ENCODE measurements around the gene PUS7L. TPM values are rescaled to one million over a fixed set of nuclear protein-coding genes. Genes with fewer than 3 reads are reported as not detected.
"Not testable (repeated sequence)": the region's sequence is repeated elsewhere in the genome, so short reads cannot be mapped to it uniquely, and the experiment has no call there.

PUS7L gene
- total RNA-seq, 4 donors from 2014 or later: 3.0 to 16.3 (median 9.5) TPM

DNA sequence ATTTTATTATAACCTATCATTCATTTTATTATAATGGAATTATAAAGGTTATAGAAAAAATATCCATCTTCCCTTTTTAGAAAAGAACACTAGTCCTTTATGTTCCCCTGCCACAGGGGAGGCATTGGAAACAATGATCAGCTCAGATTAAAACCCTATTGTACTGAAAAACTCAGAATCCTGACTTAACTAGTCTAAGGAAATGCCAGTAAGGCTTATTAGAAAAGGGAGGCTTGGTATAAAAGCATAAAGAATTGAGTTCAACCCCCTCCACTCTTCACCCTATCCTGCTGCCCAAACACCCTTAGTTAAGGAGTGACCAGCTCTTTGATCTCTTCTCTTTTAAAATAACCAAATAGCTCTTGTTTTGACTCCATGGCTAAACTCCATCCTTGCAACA lies 36.0 kb downstream of the PUS7L start:
- TF ChIP-seq POLR2AphosphoS5 (IDR thresholded peaks at IDR 0.05): no peak
- Histone ChIP-seq H3K4me1 (no peaks in the 10 kb centered on the region), H3K36me3 (no peaks in the 10 kb centered on the region), H3K27me3 (no peaks in the 10 kb centered on the region), H3K9me3 (no peaks in the 10 kb centered on the region), H3K4me3 (no peak overlapping the region), H3K27ac (no peak overlapping the region)
- in situ Hi-C loops (cut with MboI; ENCODE audit: low pct_ligation_motif_present in 1 of 4, low pct_unique_long_range_greater_than_20kb in 1 of 4, low sequenced_read_pairs in 3 of 4): no loop called here
- no peak for DNase-seq
- intact Hi-C loops (cut with DNase I; ENCODE audit: low total_unique reads): no loop called here

DNA sequence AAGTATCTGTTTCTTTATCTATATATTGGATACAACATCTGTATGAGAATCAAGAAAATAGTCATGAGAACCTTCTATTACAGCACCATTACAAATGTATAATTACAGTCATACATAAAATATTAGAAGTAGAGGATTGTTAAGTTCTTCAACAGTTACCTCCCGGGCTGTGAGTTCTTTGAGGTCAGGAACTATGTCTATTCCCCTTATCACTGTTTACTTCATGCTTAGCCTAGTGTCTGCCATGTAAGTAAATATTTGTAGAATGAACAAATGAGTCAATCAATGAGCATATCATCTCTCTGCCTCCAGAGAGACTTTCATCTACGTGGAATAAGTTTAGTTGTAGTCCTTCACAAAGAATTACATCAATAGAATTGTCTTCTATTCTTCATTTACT lies 47.2 kb downstream of the PUS7L start:
- Histone ChIP-seq H3K9me3 (no peaks in the 10 kb centered on the region), H3K27me3 (no peaks in the 10 kb centered on the region), H3K4me1 (no peaks in the 10 kb centered on the region), H3K36me3 (no peaks in the 10 kb centered on the region), H3K4me3 (no peak overlapping the region), H3K27ac (no peak overlapping the region)
- in situ Hi-C loops (cut with MboI; ENCODE audit: low pct_ligation_motif_present in 1 of 4, low pct_unique_long_range_greater_than_20kb in 1 of 4, low sequenced_read_pairs in 3 of 4) (no loop called here), intact Hi-C loops (cut with DNase I; ENCODE audit: low total_unique reads) (no loop called here)
- TF ChIP-seq POLR2AphosphoS5 (IDR thresholded peaks at IDR 0.05) (no peak), EP300 (IDR thresholded peaks at IDR 0.05; ENCODE audit: low read depth) (no peak), POLR2A (IDR thresholded peaks at IDR 0.05) (no peak)
- TF ChIP-seq, protein P1, sequence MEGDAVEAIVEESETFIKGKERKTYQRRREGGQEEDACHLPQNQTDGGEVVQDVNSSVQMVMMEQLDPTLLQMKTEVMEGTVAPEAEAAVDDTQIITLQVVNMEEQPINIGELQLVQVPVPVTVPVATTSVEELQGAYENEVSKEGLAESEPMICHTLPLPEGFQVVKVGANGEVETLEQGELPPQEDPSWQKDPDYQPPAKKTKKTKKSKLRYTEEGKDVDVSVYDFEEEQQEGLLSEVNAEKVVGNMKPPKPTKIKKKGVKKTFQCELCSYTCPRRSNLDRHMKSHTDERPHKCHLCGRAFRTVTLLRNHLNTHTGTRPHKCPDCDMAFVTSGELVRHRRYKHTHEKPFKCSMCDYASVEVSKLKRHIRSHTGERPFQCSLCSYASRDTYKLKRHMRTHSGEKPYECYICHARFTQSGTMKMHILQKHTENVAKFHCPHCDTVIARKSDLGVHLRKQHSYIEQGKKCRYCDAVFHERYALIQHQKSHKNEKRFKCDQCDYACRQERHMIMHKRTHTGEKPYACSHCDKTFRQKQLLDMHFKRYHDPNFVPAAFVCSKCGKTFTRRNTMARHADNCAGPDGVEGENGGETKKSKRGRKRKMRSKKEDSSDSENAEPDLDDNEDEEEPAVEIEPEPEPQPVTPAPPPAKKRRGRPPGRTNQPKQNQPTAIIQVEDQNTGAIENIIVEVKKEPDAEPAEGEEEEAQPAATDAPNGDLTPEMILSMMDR (IDR thresholded peaks at IDR 0.05): no peak
- 24 to 31% methylated on average over 2 of the region's 2 CpGs for WGBS, 2 donors (ENCODE audit: low coverage in 1 of 2)
- no peak for DNase-seq

DNA sequence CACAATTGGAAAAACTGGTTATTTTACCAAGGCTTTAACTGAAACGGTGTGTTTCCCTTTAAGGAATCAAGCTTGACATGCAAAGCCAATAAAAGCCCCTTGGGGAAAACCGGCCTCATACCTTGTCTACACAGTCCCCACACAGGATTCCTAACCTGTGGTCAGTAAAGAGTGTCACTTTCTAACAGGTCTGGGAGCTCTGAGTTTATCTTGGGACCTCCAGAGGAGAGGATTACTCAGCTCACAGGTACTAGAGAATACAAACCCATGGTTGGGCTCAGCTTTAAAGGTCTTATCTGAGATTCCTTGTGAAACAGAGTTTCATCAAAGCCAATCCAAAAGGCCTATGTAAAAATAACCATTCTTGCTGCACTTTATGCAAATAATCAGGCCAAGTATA lies 54.8 kb downstream of the PUS7L start:
- H3K9me3 ChIP-seq; DNase-seq; in situ Hi-C loops (cut with MboI; ENCODE audit: low pct_ligation_motif_present in 1 of 4, low pct_unique_long_range_greater_than_20kb in 1 of 4, low sequenced_read_pairs in 3 of 4); H3K4me1 ChIP-seq; H3K4me3 ChIP-seq; H3K36me3 ChIP-seq; H3K27ac ChIP-seq; H3K27me3 ChIP-seq; intact Hi-C loops (cut with DNase I; ENCODE audit: low total_unique reads): not testable (repeated sequence)
- 29 to 43% methylated on average over 2 of the region's 2 CpGs for WGBS, 2 donors (ENCODE audit: low coverage in 1 of 2)

DNA sequence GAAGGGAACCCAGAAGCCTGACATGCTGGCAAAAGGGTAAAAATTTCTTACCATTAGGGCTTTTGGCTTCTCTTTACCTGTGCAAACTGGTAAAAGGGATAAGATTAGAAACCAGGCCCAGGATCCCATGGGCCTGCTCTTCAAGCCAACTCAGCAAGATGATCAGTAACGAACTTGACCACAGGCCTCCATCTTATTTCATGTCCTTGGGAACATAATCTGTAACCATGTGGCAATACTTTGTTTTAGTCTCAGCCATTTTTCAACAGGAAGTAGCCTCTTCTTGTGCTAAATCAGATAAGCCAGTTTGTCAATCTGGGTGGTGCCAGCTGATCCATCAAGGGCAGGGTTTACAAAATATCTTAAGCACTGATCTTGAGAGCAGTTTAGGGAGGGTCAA lies 57.4 kb downstream of the PUS7L start:
- H3K4me3 ChIP-seq; H3K9me3 ChIP-seq; H3K36me3 ChIP-seq; DNase-seq; H3K27ac ChIP-seq; H3K27me3 ChIP-seq; intact Hi-C loops (cut with DNase I; ENCODE audit: low total_unique reads); in situ Hi-C loops (cut with MboI; ENCODE audit: low pct_ligation_motif_present in 1 of 4, low pct_unique_long_range_greater_than_20kb in 1 of 4, low sequenced_read_pairs in 3 of 4); H3K4me1 ChIP-seq: not testable (repeated sequence)
- 68 to 86% methylated on average over 1 of the region's 1 CpG for WGBS, 2 donors (ENCODE audit: low coverage in 1 of 2)

DNA sequence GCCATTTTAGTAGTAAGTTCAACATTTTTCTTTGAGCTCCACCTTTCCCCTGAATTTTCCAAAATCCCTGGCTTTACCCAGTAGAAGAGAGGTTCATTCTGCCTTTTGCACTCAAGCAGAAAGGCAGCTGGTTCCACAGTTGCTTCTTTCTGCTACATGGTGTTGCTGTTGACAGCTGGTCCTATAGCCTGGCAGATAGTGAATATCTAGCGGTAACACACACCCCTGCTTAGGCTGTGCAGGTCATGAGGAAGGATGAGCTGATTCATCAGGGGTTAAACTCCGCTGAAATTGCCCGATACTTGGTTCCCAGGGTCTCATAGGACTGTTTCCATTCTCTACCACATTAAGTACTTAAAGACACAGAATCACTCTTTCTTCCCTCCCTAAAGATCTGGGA lies 62.4 kb downstream of the PUS7L start:
- in situ Hi-C loops (cut with MboI; ENCODE audit: low pct_ligation_motif_present in 1 of 4, low pct_unique_long_range_greater_than_20kb in 1 of 4, low sequenced_read_pairs in 3 of 4): no loop called here
- DNase-seq: no peak
- no peaks in the 10 kb centered on the region for H3K27me3 ChIP-seq
- H3K27ac ChIP-seq: no peak overlapping the region
- no peaks in the 10 kb centered on the region for H3K9me3 ChIP-seq
- H3K4me1 ChIP-seq: no peaks in the 10 kb centered on the region
- no peak overlapping the region for H3K4me3 ChIP-seq
- TF ChIP-seq EP300 (IDR thresholded peaks at IDR 0.05; ENCODE audit: low read depth): no peak
- TF ChIP-seq POLR2A (IDR thresholded peaks at IDR 0.05): no peak
- TF ChIP-seq, protein P1 (IDR thresholded peaks at IDR 0.05): no peak
- TF ChIP-seq POLR2AphosphoS5 (IDR thresholded peaks at IDR 0.05): no peak
- WGBS, 2 donors (ENCODE audit: low coverage in 1 of 2): 55 to 61% methylated on average over 3 of the region's 3 CpGs
- H3K36me3 ChIP-seq: no peaks in the 10 kb centered on the region
- intact Hi-C loops (cut with DNase I; ENCODE audit: low total_unique reads): no loop called here

DNA sequence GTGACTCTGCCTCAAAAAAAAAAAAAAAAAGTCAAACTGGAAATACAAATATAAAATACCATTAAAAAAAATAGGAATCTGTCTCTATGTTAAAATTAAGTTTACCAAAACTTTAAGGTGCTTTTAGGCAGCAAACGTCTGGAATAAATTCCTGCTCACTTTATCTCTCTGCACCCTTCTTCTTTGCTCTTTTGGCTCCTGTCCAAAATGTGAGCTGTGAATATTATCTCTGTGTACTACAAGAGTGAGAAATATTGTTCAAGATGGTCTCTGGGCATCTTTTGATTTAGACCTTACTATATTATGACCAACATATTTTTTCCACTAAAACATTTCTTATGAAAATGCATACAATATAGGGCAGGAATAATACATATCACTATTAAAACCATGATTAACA lies 63.7 kb downstream of the PUS7L start:
- no peaks in the 10 kb centered on the region for H3K4me1 ChIP-seq
- no peak for TF ChIP-seq EP300 (IDR thresholded peaks at IDR 0.05; ENCODE audit: low read depth)
- no peak for TF ChIP-seq POLR2AphosphoS5 (IDR thresholded peaks at IDR 0.05)
- TF ChIP-seq POLR2A (IDR thresholded peaks at IDR 0.05): no peak
- TF ChIP-seq, protein P1 (IDR thresholded peaks at IDR 0.05): no peak
- WGBS, 2 donors (ENCODE audit: low coverage in 1 of 2): 36 to 49% methylated on average over 1 of the region's 1 CpG
- no peak for DNase-seq
- no peaks in the 10 kb centered on the region for H3K36me3 ChIP-seq
- no peaks in the 10 kb centered on the region for H3K27me3 ChIP-seq
- no peak overlapping the region for H3K27ac ChIP-seq
- in situ Hi-C loops (cut with MboI; ENCODE audit: low pct_ligation_motif_present in 1 of 4, low pct_unique_long_range_greater_than_20kb in 1 of 4, low sequenced_read_pairs in 3 of 4): no loop called here
- intact Hi-C loops (cut with DNase I; ENCODE audit: low total_unique reads): no loop called here
- H3K9me3 ChIP-seq: no peaks in the 10 kb centered on the region
- no peak overlapping the region for H3K4me3 ChIP-seq
